Glomerular visceral epithelial cell (primary cell): ENCODE measurements around the gene MVB12B.
A peak's percentile ranks its signal among the peaks of the same experiment; 100 is the strongest.

Experiments used
- DNase-seq: peaks from one replicate; pipeline ENCODE4 v3.0.0-alpha.2; 2016; ENCODE audit errors: extremely low spot score

Gene MVB12B

GRCh38 chr9:126504977-126505455 is 178.4 kb downstream of the MVB12B start:
- no peak for DNase-seq

GRCh38 chr9:126505697-126506346 is 179.2 kb downstream of the MVB12B start:
- DNase-seq: no peak

- no peak for DNase-seq
These were observed 180.0 kb downstream of the MVB12B start for GRCh38 chr9:126506361-126507317.

- DNase-seq: no peak
These were observed 180.9 kb downstream of the MVB12B start for GRCh38 chr9:126507318-126508109.

- no peak for DNase-seq
These were observed 181.6 kb downstream of the MVB12B start for GRCh38 chr9:126508171-126508591.

GRCh38 chr9:126508928-126509327 is 182.3 kb downstream of the MVB12B start:
- no peak for DNase-seq

GRCh38 chr9:126509718-126510117 is 183.1 kb downstream of the MVB12B start:
- no peak for DNase-seq

GRCh38 chr9:126510564-126510963 is 183.9 kb downstream of the MVB12B start:
- no peak for DNase-seq

- no peak for DNase-seq
These were observed 184.8 kb downstream of the MVB12B start for GRCh38 chr9:126511411-126511810.

- DNase-seq: no peak
These were observed 186.8 kb downstream of the MVB12B start for GRCh38 chr9:126513159-126514036.

GRCh38 chr9:126514037-126514821 is 187.6 kb downstream of the MVB12B start:
- peak; percentile 27 for DNase-seq

- no peak for DNase-seq
These were observed 188.6 kb downstream of the MVB12B start for GRCh38 chr9:126515001-126515872.

GRCh38 chr9:126515873-126516505 is 189.4 kb downstream of the MVB12B start:
- DNase-seq: no peak

- no peak for DNase-seq
These were observed 189.9 kb downstream of the MVB12B start for GRCh38 chr9:126516561-126516935.

- peak; percentile 40 for DNase-seq
These were observed 190.6 kb downstream of the MVB12B start for GRCh38 chr9:126516936-126517832.

GRCh38 chr9:126517833-126518356 is 191.3 kb downstream of the MVB12B start:
- no peak for DNase-seq

- DNase-seq: no peak
These were observed 192.1 kb downstream of the MVB12B start for GRCh38 chr9:126518763-126519162.
